PC-9 (cell line): ENCODE data around the gene UNC5CL. TPM values are rescaled to one million over a fixed set of nuclear protein-coding genes. Genes with fewer than 3 reads are reported as not detected.

Experiments used
- BruUV-seq: library from RNA; stranded (reverse); fragments of 400-500 nt; replicated peaks from 2 replicates; lab custom pipeline; 2021; lab: Mats Ljungman, UMichigan
- CTCF ChIA-PET: fragments of 300-600 bp; sonication (Branson Sonifier 250); formaldehyde crosslinking; loops from one replicate; lab custom pipeline; 2022; ENCODE audit warnings: antibody characterized with exemption; lab: Charles Lee
- POLR2A ChIA-PET: fragments of 300-600 bp; sonication (Branson Sonifier 250); formaldehyde crosslinking; loops from one replicate; lab custom pipeline; 2022; ENCODE audit warnings: antibody characterized with exemption; ENCODE audit not compliant: unreplicated experiment; lab: Charles Lee
- DNase-seq, 2 experiments: peaks; one replicate each; pipeline versions ENCODE4 v3.0.0 to v3.0.0-alpha.2; 2015 to 2022; ENCODE audit warnings: mixed read lengths in 1 of 2
- H2AFZ ChIP-seq: fragments of 200-600 bp; sonication (generic); 2 replicates; pipeline ENCODE4 v1.8.1; 2017; ENCODE audit warnings: antibody characterized with exemption
- H3F3A ChIP-seq: fragments of 200-600 bp; sonication (generic); 2 replicates; pipeline ENCODE4 v1.8.1; 2017; ENCODE audit warnings: antibody characterized with exemption, mild to moderate bottlenecking, low read depth; ENCODE audit not compliant: insufficient read depth
- H3K27ac ChIP-seq: fragments of 200-600 bp; sonication (generic); 2 replicates; pipeline ENCODE4 v1.6.1; 2016; ENCODE audit warnings: mixed run types
- H3K27me3 ChIP-seq: fragments of 200-600 bp; sonication (generic); 2 replicates; pipeline ENCODE4 v1.6.1; 2016; ENCODE audit warnings: low read depth, mixed run types; ENCODE audit not compliant: insufficient read depth
- H3K36me3 ChIP-seq: fragments of 200-600 bp; sonication (generic); 2 replicates; pipeline ENCODE4 v1.6.1; 2016; ENCODE audit warnings: low read depth, mixed run types
- H3K4me1 ChIP-seq: fragments of 200-600 bp; sonication (generic); replicated peaks from 2 replicates; pipeline ENCODE4 v1.6.1; 2016; ENCODE audit warnings: mixed run types; ENCODE audit not compliant: insufficient read depth
- H3K4me2 ChIP-seq: fragments of 200-600 bp; sonication (generic); 2 replicates; pipeline ENCODE4 v1.6.1; 2017; ENCODE audit warnings: mixed run types
- H3K4me3 ChIP-seq: fragments of 200-600 bp; sonication (generic); 2 replicates; pipeline ENCODE4 v1.6.1; 2016; ENCODE audit warnings: mixed run types
- H3K79me2 ChIP-seq: fragments of 200-600 bp; sonication (generic); 2 replicates; pipeline ENCODE4 v1.6.1; 2017; ENCODE audit warnings: low read depth, mixed run types
- H3K9me2 ChIP-seq: fragments of 200-600 bp; sonication (generic); 2 replicates; pipeline ENCODE4 v1.8.1; 2017; ENCODE audit warnings: mild to moderate bottlenecking; ENCODE audit not compliant: insufficient read depth
- H3K9me3 ChIP-seq: fragments of 200-600 bp; sonication (generic); 2 replicates; pipeline ENCODE4 v1.8.1; 2016; ENCODE audit warnings: low read depth; ENCODE audit not compliant: insufficient read depth
- H4K20me1 ChIP-seq: fragments of 200-600 bp; sonication (generic); 2 replicates; pipeline ENCODE4 v1.8.1; 2017; ENCODE audit not compliant: insufficient read depth
- EZH2 ChIP-seq: fragments of 200-600 bp; sonication (generic); IDR thresholded peaks from 2 replicates; pipeline ENCODE4 v1.8.0; 2017; ENCODE audit warnings: antibody characterized with exemption, low read depth
- intact Hi-C: fragments of 100-400 bp; cut with micrococcal nuclease; formaldehyde crosslinking; loops from one replicate; pipeline ENCODE4 v1.10.0; 2022; ENCODE audit not compliant: unreplicated experiment
- total RNA-seq: library from RNA; stranded (reverse); gene quantifications from 2 replicates; pipeline ENCODE4 v1.2.3, GENCODE V29; 2021
- TF ChIP-seq, protein P1 (sequence below): fragments of 200-600 bp; sonication (generic); conservative IDR thresholded peaks from 2 replicates; pipeline ENCODE4 v1.6.1; 2017; ENCODE audit warnings: mixed run types, antibody characterized with exemption, mild to moderate bottlenecking, moderate library complexity

UNC5CL gene
- total RNA-seq, 1 experiment from 2014 or later: 1.7 TPM

- H3K4me1 ChIP-seq: no peaks in the 10 kb centered on the region
- intact Hi-C loops: no loop called here
- DNase-seq: no peak
- peaks cover 10% of the 10 kb centered on the region; the same call in 1 of the 2 replicates for H3K79me2 ChIP-seq
- no peak overlapping the region for H2AFZ ChIP-seq
- H3K4me2 ChIP-seq: no peak overlapping the region
- peaks cover 50% of the 10 kb centered on the region for H3K36me3 ChIP-seq
- CTCF ChIA-PET: no interaction called here
- H3K27ac ChIP-seq: no peak overlapping the region
- peaks cover 45% of the 10 kb centered on the region for H4K20me1 ChIP-seq
- peaks cover 30% of the 10 kb centered on the region for H3F3A ChIP-seq
- no peaks in the 10 kb centered on the region for H3K27me3 ChIP-seq
- no peak overlapping the region for H3K4me3 ChIP-seq
- H3K9me3 ChIP-seq: no peaks in the 10 kb centered on the region
- BruUV-seq: no TSS peak
- POLR2A ChIA-PET: no interaction called here
- TF ChIP-seq EZH2: no peak
- TF ChIP-seq, protein P1, sequence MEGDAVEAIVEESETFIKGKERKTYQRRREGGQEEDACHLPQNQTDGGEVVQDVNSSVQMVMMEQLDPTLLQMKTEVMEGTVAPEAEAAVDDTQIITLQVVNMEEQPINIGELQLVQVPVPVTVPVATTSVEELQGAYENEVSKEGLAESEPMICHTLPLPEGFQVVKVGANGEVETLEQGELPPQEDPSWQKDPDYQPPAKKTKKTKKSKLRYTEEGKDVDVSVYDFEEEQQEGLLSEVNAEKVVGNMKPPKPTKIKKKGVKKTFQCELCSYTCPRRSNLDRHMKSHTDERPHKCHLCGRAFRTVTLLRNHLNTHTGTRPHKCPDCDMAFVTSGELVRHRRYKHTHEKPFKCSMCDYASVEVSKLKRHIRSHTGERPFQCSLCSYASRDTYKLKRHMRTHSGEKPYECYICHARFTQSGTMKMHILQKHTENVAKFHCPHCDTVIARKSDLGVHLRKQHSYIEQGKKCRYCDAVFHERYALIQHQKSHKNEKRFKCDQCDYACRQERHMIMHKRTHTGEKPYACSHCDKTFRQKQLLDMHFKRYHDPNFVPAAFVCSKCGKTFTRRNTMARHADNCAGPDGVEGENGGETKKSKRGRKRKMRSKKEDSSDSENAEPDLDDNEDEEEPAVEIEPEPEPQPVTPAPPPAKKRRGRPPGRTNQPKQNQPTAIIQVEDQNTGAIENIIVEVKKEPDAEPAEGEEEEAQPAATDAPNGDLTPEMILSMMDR: no peak
- H3K9me2 ChIP-seq: no peaks in the 10 kb centered on the region
These were observed 46.2 kb upstream of the UNC5CL start for GRCh38 chr6:41085182-41085581.

- H3K9me3 ChIP-seq: no peaks in the 10 kb centered on the region
- H3K4me1 ChIP-seq: no peaks in the 10 kb centered on the region
- no peaks in the 10 kb centered on the region for H3K9me2 ChIP-seq
- peaks cover 23% of the 10 kb centered on the region for H3K79me2 ChIP-seq
- no peak overlapping the region for H3K27ac ChIP-seq
- no peak overlapping the region for H3K4me2 ChIP-seq
- intact Hi-C loops: no loop called here
- peaks cover 62% of the 10 kb centered on the region for H3K36me3 ChIP-seq
- peaks cover 54% of the 10 kb centered on the region for H4K20me1 ChIP-seq
- H3F3A ChIP-seq: peaks cover 31% of the 10 kb centered on the region
- no peak overlapping the region for H3K4me3 ChIP-seq
- TF ChIP-seq, protein P1: no peak
- TF ChIP-seq EZH2: no peak
- H2AFZ ChIP-seq: no peak overlapping the region
- DNase-seq: no peak
- BruUV-seq: no TSS peak
- H3K27me3 ChIP-seq: no peaks in the 10 kb centered on the region
- ChIA-PET CTCF (no interaction called here), POLR2A (no interaction called here)
These were observed 44.1 kb upstream of the UNC5CL start for GRCh38 chr6:41083072-41083471.

DNA sequence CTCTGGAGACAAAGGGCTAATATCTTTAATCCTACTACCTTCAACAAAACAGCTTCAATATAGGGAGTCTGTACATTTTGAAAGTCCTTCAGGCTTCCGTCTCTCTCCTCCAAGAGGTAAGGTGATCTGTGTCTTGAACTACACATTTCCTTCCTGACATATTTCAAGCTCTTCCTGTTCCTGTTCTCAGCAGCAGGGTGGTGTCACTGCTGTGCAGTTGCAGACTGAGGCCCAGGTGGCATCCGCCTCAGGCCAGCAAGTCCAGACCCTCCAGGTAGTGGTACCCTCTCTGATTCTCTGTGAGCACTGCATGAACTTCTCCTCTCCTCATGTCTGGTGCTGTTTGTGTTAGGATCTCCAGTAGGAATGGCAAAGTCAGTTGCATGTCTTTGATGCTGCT, 41.6 kb upstream of the UNC5CL start:
- H3K4me2 ChIP-seq: no peak overlapping the region

More for the DNA sequence above, 41.6 kb upstream of the UNC5CL start:
- TF ChIP-seq, protein P1: no peak
- TF ChIP-seq EZH2: no peak
- Histone ChIP-seq H3K27ac (no peak overlapping the region), H3K4me1 (peaks cover 4% of the 10 kb centered on the region), H3K79me2 (peaks cover 47% of the 10 kb centered on the region), H3K27me3 (no peaks in the 10 kb centered on the region), H3K4me3 (no peak overlapping the region), H3K36me3 (peaks cover 67% of the 10 kb centered on the region), H4K20me1 (peaks cover 56% of the 10 kb centered on the region), H2AFZ (no peak overlapping the region), H3K9me3 (no peaks in the 10 kb centered on the region), H3K9me2 (no peaks in the 10 kb centered on the region), H3F3A (peaks cover 22% of the 10 kb centered on the region)
- DNase-seq: no peak
- intact Hi-C loops: no loop called here
- BruUV-seq: no TSS peak
- POLR2A ChIA-PET: no interaction called here
- CTCF ChIA-PET: no interaction called here
